Suprapubic skin (tissue), 4 donors: ENCODE results near the gene COMMD7.

Experiments
- EP300 ChIP-seq: sonication (generic); formaldehyde crosslinking; IDR thresholded peaks from one replicate; pipeline ENCODE4 v1.6.1; 2017; ENCODE audit warnings: antibody characterized with exemption
- POLR2AphosphoS5 ChIP-seq, 3 donors: sonication (generic); formaldehyde crosslinking; IDR thresholded peaks; one replicate each; pipeline ENCODE4 v1.6.1; 2017; ENCODE audit warnings: antibody characterized with exemption in 3 of 3
- TF ChIP-seq, protein P1 (sequence below), 2 donors: fragments of 200-600 bp in 1 of 2; fragments of 450-650 bp in 1 of 2; sonication (generic) in 1 of 2; IDR thresholded peaks; one replicate each; pipeline ENCODE4 v1.5.1; 2016 to 2019; ENCODE audit warnings: antibody characterized with exemption in 2 of 2, mild to moderate bottlenecking in 1 of 2, moderate library complexity in 1 of 2

DNA sequence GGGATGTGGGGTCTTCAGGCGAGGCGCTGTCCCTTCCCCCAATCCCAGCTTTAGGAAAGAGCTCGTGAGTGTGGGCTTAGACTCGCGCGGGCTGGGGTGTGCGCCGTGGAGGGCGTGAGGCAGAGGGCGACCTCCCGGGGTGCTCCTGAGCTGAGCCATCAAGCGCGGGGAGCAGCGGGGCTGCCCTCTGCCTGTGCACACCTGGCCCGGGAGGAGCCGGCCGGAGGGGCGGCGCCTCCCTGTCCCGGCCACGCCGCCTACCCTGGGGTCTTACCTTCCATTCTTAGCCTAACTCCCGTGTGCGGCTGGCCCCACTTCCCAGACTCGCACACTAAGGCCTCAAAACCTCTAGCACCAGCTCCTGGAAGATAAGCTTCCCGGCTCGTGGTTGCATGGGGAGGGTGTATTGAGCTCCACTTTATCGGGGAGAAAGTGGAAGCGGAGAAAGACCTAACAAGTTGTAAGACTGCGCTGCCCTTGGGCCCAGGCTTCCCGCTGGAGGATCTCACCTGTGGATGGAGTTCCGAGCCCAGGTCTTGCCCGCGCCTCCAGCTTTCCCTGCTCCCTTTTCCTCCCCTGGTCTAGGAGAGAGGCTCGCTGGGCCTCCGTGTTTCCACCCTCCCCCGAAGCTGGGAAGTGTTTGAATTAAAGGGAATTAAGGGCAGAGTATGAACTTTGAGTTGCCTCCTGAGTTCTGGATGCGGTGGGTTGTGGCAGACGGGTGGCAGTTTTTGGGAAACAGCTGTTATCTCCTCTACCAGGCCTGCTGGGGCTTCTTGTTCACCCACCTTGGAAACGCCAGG lies 20.1 kb upstream of the COMMD7 start:
- TF ChIP-seq, protein P1, sequence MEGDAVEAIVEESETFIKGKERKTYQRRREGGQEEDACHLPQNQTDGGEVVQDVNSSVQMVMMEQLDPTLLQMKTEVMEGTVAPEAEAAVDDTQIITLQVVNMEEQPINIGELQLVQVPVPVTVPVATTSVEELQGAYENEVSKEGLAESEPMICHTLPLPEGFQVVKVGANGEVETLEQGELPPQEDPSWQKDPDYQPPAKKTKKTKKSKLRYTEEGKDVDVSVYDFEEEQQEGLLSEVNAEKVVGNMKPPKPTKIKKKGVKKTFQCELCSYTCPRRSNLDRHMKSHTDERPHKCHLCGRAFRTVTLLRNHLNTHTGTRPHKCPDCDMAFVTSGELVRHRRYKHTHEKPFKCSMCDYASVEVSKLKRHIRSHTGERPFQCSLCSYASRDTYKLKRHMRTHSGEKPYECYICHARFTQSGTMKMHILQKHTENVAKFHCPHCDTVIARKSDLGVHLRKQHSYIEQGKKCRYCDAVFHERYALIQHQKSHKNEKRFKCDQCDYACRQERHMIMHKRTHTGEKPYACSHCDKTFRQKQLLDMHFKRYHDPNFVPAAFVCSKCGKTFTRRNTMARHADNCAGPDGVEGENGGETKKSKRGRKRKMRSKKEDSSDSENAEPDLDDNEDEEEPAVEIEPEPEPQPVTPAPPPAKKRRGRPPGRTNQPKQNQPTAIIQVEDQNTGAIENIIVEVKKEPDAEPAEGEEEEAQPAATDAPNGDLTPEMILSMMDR (IDR thresholded peaks at IDR 0.05): no peak
- TF ChIP-seq EP300: no peak
- no peak for TF ChIP-seq POLR2AphosphoS5 (IDR thresholded peaks at IDR 0.05)
